HEK293 (cell line): ENCODE measurements around the gene ERI3.

Experiments used
- IKZF3 ChIP-seq: fragments of 450-650 bp; IDR thresholded peaks from 2 replicates; pipeline ENCODE4 v1.5.0; 2018; ENCODE audit warnings: missing biosample characterization, mild to moderate bottlenecking, missing genetic modification characterization, moderate library complexity
- MYNN ChIP-seq: fragments of 450-650 bp; formaldehyde crosslinking; IDR thresholded peaks from 2 replicates; pipeline ENCODE4 v1.5.1; 2016; ENCODE audit warnings: missing biosample characterization, missing genetic modification characterization, borderline replicate concordance
- YY2 ChIP-seq: fragments of 450-650 bp; formaldehyde crosslinking; IDR thresholded peaks from 2 replicates; pipeline ENCODE4 v1.5.1; 2016; ENCODE audit warnings: missing biosample characterization, missing genetic modification characterization
- ZNF184 ChIP-seq: fragments of 450-650 bp; IDR thresholded peaks from 2 replicates; pipeline ENCODE4 v1.5.1; 2018; ENCODE audit warnings: missing biosample characterization, mild to moderate bottlenecking, missing genetic modification characterization
- ZNF747 ChIP-seq: fragments of 450-650 bp; formaldehyde crosslinking; IDR thresholded peaks from 2 replicates; pipeline ENCODE4 v1.5.1; 2016; ENCODE audit warnings: missing biosample characterization, missing genetic modification characterization
- ZNF768 ChIP-seq: fragments of 450-650 bp; formaldehyde crosslinking; IDR thresholded peaks from 2 replicates; pipeline ENCODE4 v1.5.1; 2018; ENCODE audit warnings: missing biosample characterization, mild to moderate bottlenecking, missing genetic modification characterization
- TF ChIP-seq, protein P1 (sequence below): fragments of 450-650 bp; formaldehyde crosslinking; IDR thresholded peaks from 2 replicates; pipeline ENCODE4 v1.5.1; 2016; ENCODE audit warnings: missing biosample characterization, missing genetic modification characterization
- TF ChIP-seq, protein P2 (sequence below): fragments of 450-650 bp; IDR thresholded peaks from 2 replicates; pipeline ENCODE4 v1.5.1; 2018; ENCODE audit warnings: missing biosample characterization, missing genetic modification characterization
- TF ChIP-seq, protein P3 (sequence below): fragments of 450-650 bp; formaldehyde crosslinking; IDR thresholded peaks from 2 replicates; pipeline ENCODE4 v1.5.1; 2016; ENCODE audit warnings: missing biosample characterization, missing genetic modification characterization
- TF ChIP-seq, protein P4 (sequence below): fragments of 450-650 bp; formaldehyde crosslinking; IDR thresholded peaks from 2 replicates; pipeline ENCODE4 v1.5.1; 2016; ENCODE audit warnings: missing biosample characterization, missing genetic modification characterization
- TF ChIP-seq, protein P5 (sequence below): fragments of 450-650 bp; formaldehyde crosslinking; IDR thresholded peaks from 2 replicates; pipeline ENCODE4 v1.5.1; 2016; ENCODE audit warnings: missing biosample characterization, missing genetic modification characterization

DNA sequence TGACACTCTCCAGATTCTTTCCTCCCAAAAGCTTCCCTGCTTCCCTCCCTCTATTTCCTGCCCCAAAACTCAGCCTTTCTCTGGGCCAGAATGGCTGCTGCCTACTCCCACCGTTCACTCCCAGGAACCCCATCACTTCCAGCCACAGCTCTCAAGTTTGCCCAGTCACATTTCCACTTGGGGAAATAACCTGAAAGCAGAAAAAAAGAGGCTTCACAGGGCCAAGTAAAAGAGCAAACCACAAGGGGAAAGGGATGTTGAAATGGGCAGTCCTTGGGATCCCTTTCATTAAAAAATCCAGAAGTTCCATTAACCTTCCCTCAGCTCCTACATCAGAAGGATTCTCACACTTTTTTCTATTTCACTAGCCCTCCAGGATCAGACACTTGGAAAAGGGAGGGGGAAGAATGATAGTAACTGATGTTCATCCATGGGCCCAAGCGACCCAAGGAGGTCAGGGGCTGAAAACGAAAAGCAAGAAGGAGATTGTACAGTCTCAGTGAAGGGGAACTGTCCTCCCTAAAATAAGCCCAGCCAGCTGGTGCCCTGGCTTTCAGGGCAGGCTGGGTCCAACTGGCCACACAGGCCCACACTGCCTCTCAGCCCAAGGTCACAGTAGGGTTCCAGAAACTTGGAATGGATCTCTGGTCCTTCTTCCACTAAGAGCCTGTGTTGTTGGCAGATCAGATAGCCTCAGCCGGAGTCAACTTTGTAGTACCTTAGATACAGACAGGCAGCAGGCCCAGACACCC, 92.1 kb downstream of the ERI3 start:
- TF ChIP-seq YY2 (tag by site-specific recombination): no peak
- TF ChIP-seq, protein P1, sequence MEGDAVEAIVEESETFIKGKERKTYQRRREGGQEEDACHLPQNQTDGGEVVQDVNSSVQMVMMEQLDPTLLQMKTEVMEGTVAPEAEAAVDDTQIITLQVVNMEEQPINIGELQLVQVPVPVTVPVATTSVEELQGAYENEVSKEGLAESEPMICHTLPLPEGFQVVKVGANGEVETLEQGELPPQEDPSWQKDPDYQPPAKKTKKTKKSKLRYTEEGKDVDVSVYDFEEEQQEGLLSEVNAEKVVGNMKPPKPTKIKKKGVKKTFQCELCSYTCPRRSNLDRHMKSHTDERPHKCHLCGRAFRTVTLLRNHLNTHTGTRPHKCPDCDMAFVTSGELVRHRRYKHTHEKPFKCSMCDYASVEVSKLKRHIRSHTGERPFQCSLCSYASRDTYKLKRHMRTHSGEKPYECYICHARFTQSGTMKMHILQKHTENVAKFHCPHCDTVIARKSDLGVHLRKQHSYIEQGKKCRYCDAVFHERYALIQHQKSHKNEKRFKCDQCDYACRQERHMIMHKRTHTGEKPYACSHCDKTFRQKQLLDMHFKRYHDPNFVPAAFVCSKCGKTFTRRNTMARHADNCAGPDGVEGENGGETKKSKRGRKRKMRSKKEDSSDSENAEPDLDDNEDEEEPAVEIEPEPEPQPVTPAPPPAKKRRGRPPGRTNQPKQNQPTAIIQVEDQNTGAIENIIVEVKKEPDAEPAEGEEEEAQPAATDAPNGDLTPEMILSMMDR (tag by site-specific recombination): no peak
- TF ChIP-seq IKZF3: no peak
- TF ChIP-seq, protein P2, sequence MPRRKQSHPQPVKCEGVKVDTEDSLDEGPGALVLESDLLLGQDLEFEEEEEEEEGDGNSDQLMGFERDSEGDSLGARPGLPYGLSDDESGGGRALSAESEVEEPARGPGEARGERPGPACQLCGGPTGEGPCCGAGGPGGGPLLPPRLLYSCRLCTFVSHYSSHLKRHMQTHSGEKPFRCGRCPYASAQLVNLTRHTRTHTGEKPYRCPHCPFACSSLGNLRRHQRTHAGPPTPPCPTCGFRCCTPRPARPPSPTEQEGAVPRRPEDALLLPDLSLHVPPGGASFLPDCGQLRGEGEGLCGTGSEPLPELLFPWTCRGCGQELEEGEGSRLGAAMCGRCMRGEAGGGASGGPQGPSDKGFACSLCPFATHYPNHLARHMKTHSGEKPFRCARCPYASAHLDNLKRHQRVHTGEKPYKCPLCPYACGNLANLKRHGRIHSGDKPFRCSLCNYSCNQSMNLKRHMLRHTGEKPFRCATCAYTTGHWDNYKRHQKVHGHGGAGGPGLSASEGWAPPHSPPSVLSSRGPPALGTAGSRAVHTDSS (tag by site-specific recombination): no peak
- TF ChIP-seq, protein P3, sequence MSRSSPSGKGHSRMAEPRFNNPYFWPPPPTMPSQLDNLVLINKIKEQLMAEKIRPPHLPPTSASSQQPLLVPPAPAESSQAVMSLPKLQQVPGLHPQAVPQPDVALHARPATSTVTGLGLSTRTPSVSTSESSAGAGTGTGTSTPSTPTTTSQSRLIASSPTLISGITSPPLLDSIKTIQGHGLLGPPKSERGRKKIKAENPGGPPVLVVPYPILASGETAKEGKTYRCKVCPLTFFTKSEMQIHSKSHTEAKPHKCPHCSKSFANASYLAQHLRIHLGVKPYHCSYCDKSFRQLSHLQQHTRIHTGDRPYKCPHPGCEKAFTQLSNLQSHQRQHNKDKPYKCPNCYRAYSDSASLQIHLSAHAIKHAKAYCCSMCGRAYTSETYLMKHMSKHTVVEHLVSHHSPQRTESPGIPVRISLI: no peak
- no peak for TF ChIP-seq ZNF768 (tag by site-specific recombination)
- TF ChIP-seq, protein P4, sequence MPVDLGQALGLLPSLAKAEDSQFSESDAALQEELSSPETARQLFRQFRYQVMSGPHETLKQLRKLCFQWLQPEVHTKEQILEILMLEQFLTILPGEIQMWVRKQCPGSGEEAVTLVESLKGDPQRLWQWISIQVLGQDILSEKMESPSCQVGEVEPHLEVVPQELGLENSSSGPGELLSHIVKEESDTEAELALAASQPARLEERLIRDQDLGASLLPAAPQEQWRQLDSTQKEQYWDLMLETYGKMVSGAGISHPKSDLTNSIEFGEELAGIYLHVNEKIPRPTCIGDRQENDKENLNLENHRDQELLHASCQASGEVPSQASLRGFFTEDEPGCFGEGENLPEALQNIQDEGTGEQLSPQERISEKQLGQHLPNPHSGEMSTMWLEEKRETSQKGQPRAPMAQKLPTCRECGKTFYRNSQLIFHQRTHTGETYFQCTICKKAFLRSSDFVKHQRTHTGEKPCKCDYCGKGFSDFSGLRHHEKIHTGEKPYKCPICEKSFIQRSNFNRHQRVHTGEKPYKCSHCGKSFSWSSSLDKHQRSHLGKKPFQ (tag by site-specific recombination): no peak
- TF ChIP-seq, protein P5, sequence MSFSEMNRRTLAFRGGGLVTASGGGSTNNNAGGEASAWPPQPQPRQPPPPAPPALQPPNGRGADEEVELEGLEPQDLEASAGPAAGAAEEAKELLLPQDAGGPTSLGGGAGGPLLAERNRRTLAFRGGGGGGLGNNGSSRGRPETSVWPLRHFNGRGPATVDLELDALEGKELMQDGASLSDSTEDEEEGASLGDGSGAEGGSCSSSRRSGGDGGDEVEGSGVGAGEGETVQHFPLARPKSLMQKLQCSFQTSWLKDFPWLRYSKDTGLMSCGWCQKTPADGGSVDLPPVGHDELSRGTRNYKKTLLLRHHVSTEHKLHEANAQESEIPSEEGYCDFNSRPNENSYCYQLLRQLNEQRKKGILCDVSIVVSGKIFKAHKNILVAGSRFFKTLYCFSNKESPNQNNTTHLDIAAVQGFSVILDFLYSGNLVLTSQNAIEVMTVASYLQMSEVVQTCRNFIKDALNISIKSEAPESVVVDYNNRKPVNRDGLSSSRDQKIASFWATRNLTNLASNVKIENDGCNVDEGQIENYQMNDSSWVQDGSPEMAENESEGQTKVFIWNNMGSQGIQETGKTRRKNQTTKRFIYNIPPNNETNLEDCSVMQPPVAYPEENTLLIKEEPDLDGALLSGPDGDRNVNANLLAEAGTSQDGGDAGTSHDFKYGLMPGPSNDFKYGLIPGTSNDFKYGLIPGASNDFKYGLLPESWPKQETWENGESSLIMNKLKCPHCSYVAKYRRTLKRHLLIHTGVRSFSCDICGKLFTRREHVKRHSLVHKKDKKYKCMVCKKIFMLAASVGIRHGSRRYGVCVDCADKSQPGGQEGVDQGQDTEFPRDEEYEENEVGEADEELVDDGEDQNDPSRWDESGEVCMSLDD (tag by site-specific recombination): no peak
- TF ChIP-seq MYNN (tag by site-specific recombination): no peak
- TF ChIP-seq ZNF747: no peak
- TF ChIP-seq ZNF184 (tag by site-specific recombination): no peak
